HG03097 (cell line): ENCODE data around the gene PJVK.
"Not testable (repeated sequence)": the region's sequence is repeated elsewhere in the genome, so short reads cannot be mapped to it uniquely, and the experiment has no call there.

Source experiments
- ATAC-seq: cut with Tn5 transposase; IDR thresholded peaks from one replicate; pipeline ENCODE4 v1.9.1; 2021; ENCODE audit not compliant: unreplicated experiment, low FRiP score

Gene PJVK

DNA sequence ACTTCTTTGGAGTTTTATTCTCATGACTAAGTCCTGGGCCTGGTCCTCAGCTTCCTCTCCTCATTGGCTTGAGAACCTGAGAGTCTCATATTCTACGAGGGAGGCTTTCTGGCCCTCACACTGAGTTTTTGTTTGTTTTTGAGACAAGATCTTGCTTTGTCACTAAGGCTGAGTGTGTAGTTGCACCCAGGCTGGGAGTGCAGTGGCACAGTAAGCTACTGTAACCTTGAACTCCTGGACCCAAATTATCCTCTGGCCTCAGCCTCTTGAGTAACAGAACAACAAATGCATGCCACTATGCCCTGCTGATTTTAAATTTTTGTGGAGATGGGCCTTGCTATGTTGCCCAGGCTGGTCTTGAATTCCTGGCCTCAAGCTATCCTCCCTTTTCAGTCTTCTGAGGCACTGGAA, 22.8 kb upstream of the PJVK start:
- ATAC-seq = no peak

DNA sequence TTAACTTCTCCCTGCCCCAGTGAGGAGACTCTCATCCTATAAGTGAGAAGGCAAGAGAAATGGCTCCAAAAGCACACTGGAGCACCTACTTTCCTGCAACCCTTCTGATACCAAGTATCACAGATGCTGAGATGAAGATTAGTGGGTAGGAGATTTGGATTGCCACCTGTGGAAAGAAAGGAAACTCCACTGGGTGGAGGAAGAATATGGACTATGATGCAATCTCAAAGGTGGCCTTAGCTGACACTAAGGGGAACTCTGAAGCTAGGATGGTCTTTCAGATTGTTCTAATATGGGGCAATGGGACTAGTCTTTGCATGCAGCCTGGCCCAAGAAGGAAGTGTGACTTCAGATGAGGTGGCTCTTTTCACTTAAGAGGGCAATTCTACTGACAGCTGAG, 21.8 kb upstream of the PJVK start:
- no peak for ATAC-seq

DNA sequence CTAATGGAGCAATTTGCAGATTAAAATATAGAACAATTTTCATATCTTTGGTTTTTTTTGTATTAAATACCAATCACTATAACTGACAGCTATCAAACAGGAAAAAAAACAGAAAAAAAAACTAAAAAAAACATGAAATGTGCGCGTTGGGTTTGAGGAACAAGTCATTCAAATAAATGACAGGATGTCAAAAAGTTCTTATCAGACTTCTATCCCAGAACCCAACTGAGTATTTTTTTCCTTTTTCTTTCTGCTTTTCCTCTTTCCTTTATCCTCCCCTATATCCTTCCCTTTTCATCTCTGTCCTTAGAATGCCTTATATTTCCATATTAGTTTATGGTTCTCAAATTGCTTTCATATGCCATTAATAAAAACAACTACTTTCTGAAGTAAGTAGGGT, 14.5 kb upstream of the PJVK start:
- no peak for ATAC-seq

DNA sequence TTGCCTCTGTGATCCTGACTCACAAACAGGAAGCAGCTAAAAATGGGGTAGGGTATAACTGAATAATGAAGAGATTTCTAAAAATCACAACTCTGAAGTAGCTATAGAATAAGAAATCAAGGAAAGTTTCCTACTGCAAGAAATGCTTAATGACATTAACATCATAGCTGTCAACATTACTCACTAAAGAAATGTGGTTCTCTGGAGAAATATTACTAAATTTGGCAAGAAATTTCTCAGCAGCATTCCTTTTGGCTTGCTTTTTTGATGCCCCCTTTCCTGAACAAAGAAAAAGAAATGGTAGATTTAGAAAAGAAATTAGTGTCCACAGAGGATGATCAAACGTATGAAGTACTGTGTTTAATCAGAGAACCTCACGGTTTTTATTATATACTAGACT, 9.8 kb upstream of the PJVK start:
- ATAC-seq = no peak

DNA sequence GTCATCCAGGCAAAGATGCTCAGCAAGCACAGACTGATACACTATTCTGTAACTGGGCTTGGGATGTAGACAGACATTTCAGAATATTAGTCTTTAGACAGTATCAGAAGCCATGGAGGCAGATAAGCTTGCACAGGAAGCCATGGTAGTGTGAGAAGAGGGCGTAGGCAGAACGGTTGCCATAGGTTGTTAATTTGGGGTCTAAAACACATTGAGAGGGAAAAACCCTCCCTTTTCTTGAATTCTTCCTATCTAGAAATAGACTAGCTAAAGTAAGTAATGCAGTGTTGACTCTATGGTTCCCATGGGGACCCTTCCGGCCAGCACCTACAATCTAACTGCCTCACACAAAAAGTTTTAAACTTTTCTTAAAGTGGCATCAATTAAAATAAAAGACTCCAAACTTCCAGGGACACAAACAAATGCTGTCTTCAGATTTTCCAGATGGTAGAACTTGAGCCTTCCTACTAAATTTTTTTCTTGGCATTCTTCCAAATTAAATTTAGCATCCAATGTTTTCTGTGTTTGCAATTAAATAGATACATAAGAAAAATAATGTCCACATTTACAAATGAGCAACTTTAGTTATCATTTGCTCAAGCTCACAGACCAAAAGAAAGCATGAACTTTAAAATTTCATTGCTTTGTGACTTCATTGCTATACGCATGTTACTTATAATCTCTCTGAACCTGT, 2.1 kb upstream of the PJVK start:
- ATAC-seq = no peak

DNA sequence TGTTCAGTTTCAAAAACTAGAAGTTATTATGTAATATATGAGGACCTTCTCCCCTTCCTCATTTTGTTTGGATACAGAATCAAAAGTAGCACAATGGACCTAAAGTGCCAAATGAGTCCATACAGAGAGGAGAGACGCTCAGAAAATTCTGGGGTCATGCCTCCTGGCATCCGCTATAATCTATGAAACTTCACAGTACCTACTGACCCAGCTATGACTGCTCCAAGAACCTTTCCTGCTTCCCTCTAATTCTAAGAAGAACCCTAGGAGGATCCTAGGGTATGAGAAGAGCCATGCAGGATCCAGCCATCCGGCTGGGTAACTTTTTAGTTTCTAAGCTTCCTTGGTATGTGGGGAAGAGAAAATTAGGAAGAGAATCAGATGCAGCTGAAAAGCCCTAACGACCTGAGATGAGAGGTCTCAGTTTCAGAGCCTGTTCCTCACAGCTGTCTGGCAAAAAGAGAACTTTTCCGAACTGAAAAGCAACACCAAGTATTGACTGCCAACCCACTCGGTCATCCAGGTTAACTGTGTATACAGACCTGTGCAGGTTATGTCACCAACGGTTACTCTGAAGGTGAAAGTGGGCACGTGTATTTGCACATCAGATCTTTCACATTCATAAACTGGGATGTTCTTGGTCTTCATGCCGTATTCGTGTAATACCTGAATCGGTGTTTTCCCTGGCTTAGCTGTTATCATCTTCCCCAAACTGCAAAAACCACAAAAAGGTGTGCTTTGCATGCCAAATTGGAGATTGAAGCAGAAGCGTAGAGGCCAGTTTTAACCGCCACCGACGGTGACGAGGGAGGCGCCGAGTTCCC, 1.3 kb upstream of the PJVK start:
- ATAC-seq = peak; percentile 10

DNA sequence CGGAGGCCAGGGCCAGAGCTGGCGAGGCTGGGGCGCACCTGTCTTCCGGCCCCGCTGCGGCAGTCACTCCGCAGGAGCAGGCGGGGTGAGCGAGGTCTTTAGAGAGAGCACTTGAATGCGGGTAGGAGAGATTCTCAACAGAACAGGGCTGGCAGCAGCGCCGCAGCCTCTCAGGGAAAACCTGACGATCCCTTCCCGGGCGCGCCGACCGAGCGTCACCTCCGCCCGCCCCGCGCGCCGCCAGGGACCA, 729 bp upstream of the PJVK start:
- peak; percentile 39 for ATAC-seq

DNA sequence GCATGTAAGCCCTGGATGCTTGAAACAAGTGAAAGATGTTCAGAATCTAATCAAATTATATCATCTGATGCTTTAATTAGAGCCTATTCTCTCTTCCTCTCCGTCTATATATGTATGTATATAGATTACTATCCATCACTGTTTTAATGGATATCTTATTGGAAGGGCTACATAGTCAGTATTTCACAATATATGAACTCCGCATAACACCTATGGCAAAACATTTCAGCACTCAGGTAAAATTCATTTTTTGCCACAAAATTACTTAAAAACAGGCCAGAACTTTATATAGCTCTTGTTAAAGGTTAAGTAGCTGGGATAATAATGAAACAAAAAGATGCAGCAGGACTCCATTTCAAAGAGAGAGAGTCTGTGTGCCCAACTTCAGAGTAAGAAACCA, 1.2 kb downstream of the PJVK start:
- ATAC-seq = no peak

DNA sequence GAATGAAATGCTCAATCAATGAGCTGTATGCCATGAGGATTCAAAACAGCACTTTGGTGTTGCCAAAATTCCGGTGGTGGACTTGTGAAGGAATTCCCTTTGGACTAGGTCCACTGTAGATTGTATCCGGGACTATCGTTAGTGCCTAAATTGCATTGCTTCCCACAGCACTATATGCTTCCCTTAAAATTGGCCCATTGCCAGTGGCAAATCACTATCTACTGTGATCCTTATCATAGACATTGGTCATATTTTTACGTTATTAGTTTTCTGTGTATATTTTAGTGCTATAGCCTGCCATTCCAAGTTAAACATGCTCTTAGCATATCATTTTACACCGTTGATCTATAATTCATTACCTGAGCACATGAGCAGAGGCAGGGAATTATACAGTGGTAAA, 1.7 kb downstream of the PJVK start:
- no peak for ATAC-seq

DNA sequence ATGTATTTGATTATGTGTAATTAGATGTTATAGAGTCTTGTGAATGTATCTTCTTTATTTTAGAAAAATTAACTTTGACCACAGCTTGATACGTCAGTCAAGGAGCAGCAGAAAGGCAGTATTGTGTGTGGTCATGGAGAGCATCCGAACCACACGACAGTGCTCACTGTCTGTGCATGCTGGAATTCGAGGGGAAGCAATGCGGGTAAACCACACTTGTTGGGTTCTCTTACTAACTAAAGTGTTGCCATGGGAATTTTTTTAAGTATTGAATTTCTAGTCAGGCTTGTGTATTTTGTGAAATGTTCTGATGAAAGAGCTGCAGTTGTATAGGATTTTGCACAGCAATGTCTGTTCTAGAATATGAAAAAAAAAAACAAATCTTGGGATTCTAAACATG, 4.8 kb downstream of the PJVK start:
- no peak for ATAC-seq

DNA sequence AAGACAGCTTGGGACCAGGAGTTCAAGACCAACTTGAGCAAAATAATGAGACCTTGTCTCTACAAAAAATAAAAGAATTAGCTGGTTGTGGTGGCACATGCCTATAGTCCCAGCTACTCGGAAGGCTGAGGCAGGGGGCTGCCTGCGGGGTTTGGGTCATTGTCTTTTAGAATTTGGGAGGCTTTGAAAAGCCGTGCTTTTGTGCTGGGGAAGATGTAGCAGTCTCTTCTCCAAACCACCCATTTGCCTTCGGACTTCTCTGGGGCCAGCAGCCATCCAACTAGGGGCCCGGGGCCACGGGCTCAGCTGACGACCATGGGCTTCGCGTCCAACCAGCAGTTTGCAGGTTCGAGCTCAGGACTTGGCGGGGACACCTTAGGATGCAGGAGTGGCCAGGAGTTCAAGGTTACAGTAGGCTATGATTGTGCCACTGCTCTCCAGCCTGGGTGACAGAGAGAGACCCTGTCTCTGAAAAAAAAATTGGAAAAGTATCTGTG, 6.3 kb downstream of the PJVK start:
- no peak for ATAC-seq

DNA sequence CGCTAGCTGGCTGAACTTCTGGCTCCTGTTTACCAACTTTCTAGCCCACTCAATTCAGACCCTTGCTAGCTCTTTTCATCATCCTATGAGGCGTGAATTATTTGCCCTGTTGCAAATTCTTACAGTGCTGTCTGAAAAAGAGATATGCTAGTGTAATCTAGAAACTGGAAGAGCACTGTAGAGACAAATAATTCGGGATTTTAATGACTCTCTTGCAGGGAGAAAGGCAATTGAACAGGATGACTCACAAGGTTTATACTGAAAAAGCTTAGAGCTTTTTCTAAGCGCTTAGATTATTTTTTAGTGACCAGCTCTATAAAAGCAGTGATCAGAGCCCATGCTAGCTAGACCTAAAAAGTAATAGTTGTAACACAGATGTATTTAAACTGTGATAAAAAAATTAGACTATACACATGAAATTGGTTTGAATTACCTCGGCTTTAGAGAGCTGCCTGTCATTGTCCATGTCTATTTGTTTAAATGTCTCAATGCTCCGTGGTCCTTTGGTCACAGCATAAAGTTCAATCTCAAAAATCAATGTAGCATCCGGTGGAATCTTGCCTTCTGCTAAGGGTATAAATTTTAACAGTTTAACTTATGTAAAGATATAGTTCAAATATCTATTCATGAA, 18.2 kb downstream of the PJVK start:
- no peak for ATAC-seq

DNA sequence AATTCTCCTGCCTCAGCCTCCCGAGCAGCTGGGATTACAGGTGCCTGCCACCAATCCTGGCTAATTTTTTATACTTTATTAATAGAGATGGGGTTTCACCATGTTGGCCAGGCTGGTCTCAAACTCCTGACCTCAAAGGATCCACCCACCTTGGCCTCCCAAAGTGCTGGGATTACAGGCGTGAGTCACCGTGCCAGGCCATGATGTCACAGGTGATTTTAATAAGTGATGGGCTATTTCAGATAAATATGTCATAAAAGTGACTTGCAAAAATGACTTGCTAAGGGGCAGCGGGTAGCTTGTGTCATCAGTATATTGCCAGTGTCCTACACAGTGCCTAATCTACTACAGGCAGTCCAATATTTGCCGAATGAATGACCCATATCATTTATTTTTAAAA, 20.1 kb downstream of the PJVK start:
- not testable (repeated sequence) for ATAC-seq

DNA sequence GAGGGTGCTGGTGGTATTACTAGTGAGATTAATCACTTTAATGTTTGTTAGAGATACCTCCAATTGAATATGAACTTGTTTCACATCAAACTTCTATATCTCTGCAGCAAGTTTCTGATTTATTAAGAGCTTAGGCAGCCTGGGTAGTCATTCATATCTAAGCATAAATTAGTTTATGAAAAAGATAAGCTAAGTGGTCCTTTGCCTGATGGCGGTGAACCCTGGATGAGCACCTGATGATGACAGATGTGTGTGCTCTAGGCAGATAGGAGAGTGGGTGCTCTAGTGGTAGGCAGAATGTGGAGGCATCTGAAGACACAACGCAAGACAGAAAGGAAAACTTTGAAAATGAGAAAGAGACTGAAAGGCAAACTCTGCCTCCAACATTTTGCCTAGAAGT, 22.2 kb downstream of the PJVK start:
- ATAC-seq = no peak

DNA sequence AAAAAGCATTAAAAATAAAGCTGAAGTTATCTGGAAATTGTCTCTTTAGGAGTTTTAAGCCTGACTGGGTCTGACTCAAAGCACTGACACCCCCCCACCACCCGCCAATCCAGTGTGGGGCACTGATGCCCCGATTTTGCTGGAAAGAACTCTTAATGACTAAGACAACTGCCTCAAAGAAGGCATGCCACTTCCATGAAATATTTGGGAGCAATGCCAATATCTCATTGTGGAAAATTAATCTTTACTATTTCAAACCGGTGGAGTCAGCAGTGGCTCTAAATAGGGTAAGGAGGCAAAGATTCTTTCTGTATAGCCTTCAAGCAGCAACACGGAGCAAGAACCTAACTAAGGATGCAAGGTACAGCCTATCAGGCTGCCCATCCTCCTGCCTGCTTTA, 22.8 kb downstream of the PJVK start:
- ATAC-seq = no peak

DNA sequence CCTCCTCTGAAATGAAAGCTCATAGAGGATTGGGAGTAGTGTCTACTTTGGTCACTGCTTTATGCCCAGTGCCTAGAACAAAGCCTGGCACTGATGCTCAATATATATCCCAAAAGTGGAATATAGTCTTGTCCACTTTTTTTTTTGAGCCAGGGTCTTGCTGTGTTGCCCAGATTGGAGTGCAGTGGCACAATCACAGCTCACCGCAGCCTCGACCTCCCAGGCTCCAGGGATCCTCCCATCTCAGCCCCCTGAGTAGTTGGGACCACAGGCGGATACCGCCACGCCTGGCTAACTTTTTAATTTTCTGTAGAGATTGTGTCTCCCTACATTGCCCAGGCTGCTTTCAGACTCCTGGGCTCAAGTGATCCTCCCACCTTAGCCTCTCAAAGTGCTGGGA, 23.4 kb downstream of the PJVK start:
- ATAC-seq = no peak

DNA sequence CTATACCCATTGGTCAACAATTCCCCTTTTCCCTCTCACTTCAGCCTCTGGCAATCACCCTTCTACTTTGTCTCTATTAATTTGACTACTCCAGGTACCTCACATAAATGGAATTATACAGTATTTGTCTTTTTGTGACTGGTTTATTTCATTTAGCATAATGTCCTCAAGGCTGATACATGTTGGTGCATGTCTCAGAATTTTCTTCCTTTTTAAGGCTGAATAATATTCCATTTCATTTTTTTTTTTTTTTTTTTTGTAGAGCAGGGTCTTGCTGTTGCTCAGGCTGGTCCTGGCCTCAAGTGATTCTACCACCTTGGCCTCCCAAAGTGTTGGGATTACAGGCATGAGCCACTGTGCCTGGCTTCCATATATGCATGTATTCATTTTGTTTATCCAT, 25.3 kb downstream of the PJVK start:
- ATAC-seq = no peak

DNA sequence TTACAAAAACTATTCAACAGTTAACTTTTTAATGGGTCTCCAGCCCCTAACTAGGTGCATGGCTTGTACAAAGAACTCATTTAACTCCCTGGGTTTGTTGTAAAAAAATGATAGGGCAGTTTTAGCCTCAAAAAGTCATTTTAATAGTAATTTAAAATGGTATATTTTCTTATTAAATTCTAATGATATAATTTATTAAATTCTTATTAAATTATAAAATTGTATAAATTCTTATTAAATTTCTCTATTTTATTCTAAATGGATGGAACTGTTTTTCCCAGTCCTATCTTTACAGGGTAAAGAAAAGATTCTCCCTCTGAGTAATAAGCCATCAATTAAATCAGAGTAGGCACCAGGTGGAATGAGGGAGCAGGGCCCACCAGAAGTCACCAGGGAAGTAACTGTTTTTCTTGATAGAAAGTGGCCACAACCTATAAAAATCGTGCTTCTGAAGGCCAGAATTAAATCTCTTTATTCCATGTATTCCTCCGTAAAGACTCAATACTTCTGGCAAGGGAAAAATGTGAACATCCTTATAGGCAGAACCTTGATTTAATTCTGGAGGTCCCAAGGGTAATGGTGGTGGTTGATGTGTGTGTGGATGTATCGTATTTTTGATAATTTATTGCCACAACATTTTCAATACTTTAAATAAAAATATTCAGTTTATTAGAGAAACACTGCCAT, 26.4 kb downstream of the PJVK start:
- no peak for ATAC-seq

DNA sequence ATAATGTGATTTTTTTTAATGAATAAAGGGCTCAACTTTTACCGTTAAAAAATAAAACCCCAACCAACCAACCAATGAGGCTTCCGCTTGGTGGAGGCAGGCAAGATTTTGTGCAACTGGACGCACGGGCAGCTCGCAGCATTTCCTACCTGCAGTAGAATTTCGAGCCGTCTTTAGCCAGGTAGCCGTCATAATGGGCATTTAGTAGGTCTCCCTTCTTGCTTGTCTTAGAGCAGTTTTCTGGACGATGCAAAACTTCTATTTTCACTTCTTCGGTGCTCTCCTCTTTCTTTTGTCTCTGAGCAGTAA, 26.9 kb downstream of the PJVK start:
- ATAC-seq = no peak

DNA sequence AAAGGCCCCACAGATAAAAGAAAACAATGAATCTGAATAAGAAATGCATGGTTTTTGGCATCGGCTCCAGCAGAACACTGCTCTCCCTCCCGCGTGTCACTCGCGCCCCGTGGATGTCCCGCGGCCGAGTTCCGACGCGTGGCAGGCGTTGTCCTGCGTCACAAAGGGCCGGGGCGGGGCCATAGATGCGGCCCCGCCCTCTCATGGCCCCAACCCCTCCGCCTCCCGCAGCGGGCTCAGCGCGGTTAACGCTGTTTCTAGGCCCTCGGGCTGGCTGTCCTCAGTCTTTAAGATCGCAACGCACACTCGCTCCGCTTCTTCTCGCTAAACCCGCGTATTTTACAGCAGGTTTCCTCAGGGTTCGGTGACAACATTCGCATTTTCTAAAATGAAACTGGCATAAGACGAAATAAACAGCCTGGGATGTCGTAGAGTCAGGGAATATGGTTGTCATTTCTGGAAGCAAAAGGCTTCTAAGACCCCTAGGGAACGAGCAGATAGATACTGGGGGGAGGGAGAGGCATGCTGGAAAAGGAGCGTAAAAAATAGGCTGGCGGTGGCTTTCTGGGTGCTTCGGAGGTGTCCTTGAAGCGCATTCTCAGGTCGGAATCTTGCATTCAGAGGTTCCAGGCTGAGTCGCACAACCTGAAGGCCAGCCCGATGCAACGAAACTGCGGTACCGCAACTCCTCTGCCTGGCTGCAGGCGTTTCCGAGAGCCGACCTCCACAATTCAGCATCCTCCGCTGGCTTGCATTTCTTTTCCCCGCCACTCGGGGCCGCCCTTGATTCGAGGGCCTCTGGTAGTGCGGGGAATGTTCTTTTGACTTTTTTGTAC, 27.5 kb downstream of the PJVK start, which contains the start of gene FKBP7:
TSS of gene FKBP7 (minus strand) at position 162 of the 836 bp plus-strand sequence. CDS start at position 61, 101 bp downstream.
- peak; percentile 46 for ATAC-seq

DNA sequence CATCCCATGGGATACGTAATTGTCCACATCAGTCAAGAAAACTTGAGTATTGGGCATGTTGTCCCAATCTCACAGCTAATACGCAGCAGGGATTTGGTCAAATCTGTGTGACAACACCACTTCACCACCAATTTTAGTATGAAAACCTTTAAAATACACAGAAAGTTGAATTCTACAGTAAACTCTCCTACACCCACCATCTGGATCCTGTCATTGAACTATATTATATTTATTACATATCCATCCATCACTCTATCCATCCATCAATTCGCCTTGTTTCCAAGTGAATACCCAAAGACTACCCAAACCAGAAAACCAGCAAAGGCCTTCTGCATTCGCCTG, 28.1 kb downstream of the PJVK start:
- ATAC-seq = no peak
